ENCODE data around the gene ZNF274. TPM values are rescaled to one million over a fixed set of nuclear protein-coding genes. Genes with fewer than 3 reads are reported as not detected.

Gene ZNF274
- total and polyA plus RNA-seq, 9 of the 15 experiments (the other 6 are each of a cell fraction or from before 2014, with no cell fraction given), result 5.2 to 37.0 (median 28.1) TPM

GRCh38 chr19:58228585-58229254, 45.9 kb downstream of the ZNF274 start, which contains the start of gene ZNF544 (continued):
- TF ChIP-seq CBX3 (IDR thresholded peaks at IDR 0.05; ENCODE audit: borderline replicate concordance in 1 of 2, low read length in 2 of 2), result no peak
- TF ChIP-seq SREBF2 (CRISPR knock-in tag; IDR thresholded peaks at IDR 0.05), result no peak
- peak in 1 of 2 experiments; percentile 34; a peak in 1 of 4 replicates for TF ChIP-seq ZNF639 (CRISPR knock-in tag; conservative IDR thresholded peaks at IDR 0.05 in 1 of 2, IDR thresholded peaks at IDR 0.05 in 1 of 2)
- TF ChIP-seq NKRF (IDR thresholded peaks at IDR 0.05; ENCODE audit: borderline replicate concordance), result no peak; the same call in 1 of the 2 replicates
- TF ChIP-seq MAFF (IDR thresholded peaks at IDR 0.05; ENCODE audit: low read length), result no peak
- no peak for TF ChIP-seq BCLAF1 (IDR thresholded peaks at IDR 0.05; ENCODE audit: borderline replicate concordance in 1 of 2, control insufficient read depth in 1 of 2, low read depth in 2 of 2, low read length in 1 of 2)
- TF ChIP-seq NCOA4 (IDR thresholded peaks at IDR 0.05; ENCODE audit: partially characterized antibody), result no peak
- TF ChIP-seq ZNF644 (tag; IDR thresholded peaks at IDR 0.05; ENCODE audit: low read depth), result no peak
- no peak for TF ChIP-seq DNMT1 (IDR thresholded peaks at IDR 0.05)
- no peak for TF ChIP-seq AFF4 (CRISPR knock-in tag; IDR thresholded peaks at IDR 0.05)
- peak; percentile 86 for TF ChIP-seq ETV1 (tag; conservative IDR thresholded peaks at IDR 0.05; ENCODE audit: low read depth)
- TF ChIP-seq NFIC (IDR thresholded peaks at IDR 0.05), result 0 out of 2 replicates have a peak, but pooled peaks have one; percentile 47
- peak; percentile 82 to 91 for TF ChIP-seq MNT (conservative IDR thresholded peaks at IDR 0.05)
- TF ChIP-seq ATF7 (IDR thresholded peaks at IDR 0.05), result peak; percentile 71
